Progenitor cell of endocrine pancreas (in vitro differentiated cells): ENCODE data around the gene ENO3. TPM values are rescaled to one million over a fixed set of nuclear protein-coding genes. Genes with fewer than 3 reads are reported as not detected.
"Not testable (repeated sequence)": the region's sequence is repeated elsewhere in the genome, so short reads cannot be mapped to it uniquely, and the experiment has no call there.

Source experiments
- DNase-seq: peaks from one replicate; pipeline ENCODE4 v3.0.0; 2021; ENCODE audit warnings: low spot score; ENCODE audit not compliant: unreplicated experiment
- H3K27ac Mint-ChIP-seq: 2 replicates; pipeline ENCODE4 v1.8.0; 2021; ENCODE audit warnings: mild to moderate bottlenecking, moderate library complexity, mixed read lengths
- H3K27me3 Mint-ChIP-seq: 2 replicates; pipeline ENCODE4 v1.8.0; 2021; ENCODE audit warnings: mixed read lengths
- H3K36me3 Mint-ChIP-seq: 2 replicates; pipeline ENCODE4 v1.8.0; 2022; ENCODE audit warnings: mixed read lengths; ENCODE audit not compliant: insufficient read depth
- H3K4me1 Mint-ChIP-seq: 2 replicates; pipeline ENCODE4 v1.8.0; 2021; ENCODE audit warnings: low read depth, mixed read lengths
- H3K4me3 Mint-ChIP-seq: 2 replicates; pipeline ENCODE4 v1.8.0; 2021; ENCODE audit warnings: low read depth, mild to moderate bottlenecking, moderate library complexity, mixed read lengths
- H3K9me3 Mint-ChIP-seq: 2 replicates; pipeline ENCODE4 v1.8.0; 2021; ENCODE audit warnings: low read depth, mixed read lengths
- CTCF ChIP-seq: fragments of 200-600 bp; sonication (generic); IDR thresholded peaks from one replicate; pipeline ENCODE4 v1.5.0; 2021; ENCODE audit warnings: antibody characterized with exemption, mild to moderate bottlenecking; ENCODE audit not compliant: unreplicated experiment
- total RNA-seq: library from RNA; stranded (reverse); gene quantifications from 2 replicates; pipeline ENCODE4 v1.2.1, GENCODE V29; 2021

The ENO3 gene
- total RNA-seq, 1 donor from 2014 or later: 25.8 TPM

GRCh38 chr17:4908301-4908700, 42.6 kb upstream of the ENO3 start:
- Mint-ChIP-seq H3K27me3 (peaks cover 12% of the 10 kb centered on the region), H3K27ac (no peak overlapping the region), H3K4me3 (no peak overlapping the region), H3K36me3 (no peaks in the 10 kb centered on the region), H3K9me3 (no peaks in the 10 kb centered on the region), H3K4me1 (peaks cover 9% of the 10 kb centered on the region)
- TF ChIP-seq CTCF: no peak
- DNase-seq: no peak

- Mint-ChIP-seq H3K36me3 (no peaks in the 10 kb centered on the region), H3K27me3 (peaks cover 10% of the 10 kb centered on the region), H3K4me3 (no peak overlapping the region), H3K27ac (no peak overlapping the region), H3K9me3 (no peaks in the 10 kb centered on the region), H3K4me1 (peaks cover 5% of the 10 kb centered on the region)
- peak; percentile 73 for DNase-seq
- TF ChIP-seq CTCF: peak; percentile 78
Measured at GRCh38 chr17:4908711-4909496, 42.0 kb upstream of the ENO3 start.

- DNase-seq: no peak
- Mint-ChIP-seq H3K27me3 (no peaks in the 10 kb centered on the region), H3K4me1 (peaks cover 1% of the 10 kb centered on the region), H3K9me3 (no peaks in the 10 kb centered on the region), H3K4me3 (no peak overlapping the region), H3K27ac (no peak overlapping the region), H3K36me3 (no peaks in the 10 kb centered on the region)
- no peak for TF ChIP-seq CTCF
Measured at GRCh38 chr17:4913994-4914393, 36.9 kb upstream of the ENO3 start.

- H3K27me3 Mint-ChIP-seq, H3K9me3 Mint-ChIP-seq, H3K36me3 Mint-ChIP-seq, H3K27ac Mint-ChIP-seq, H3K4me1 Mint-ChIP-seq, DNase-seq, H3K4me3 Mint-ChIP-seq: not testable (repeated sequence)
Measured at GRCh38 chr17:4914551-4914950, 36.4 kb upstream of the ENO3 start.

GRCh38 chr17:4919511-4920047, 31.3 kb upstream of the ENO3 start:
- Mint-ChIP-seq H3K36me3 (no peaks in the 10 kb centered on the region), H3K4me1 (no peaks in the 10 kb centered on the region), H3K9me3 (no peaks in the 10 kb centered on the region), H3K4me3 (no peak overlapping the region), H3K27me3 (peaks cover 4% of the 10 kb centered on the region), H3K27ac (no peak overlapping the region)
- no peak for TF ChIP-seq CTCF
- no peak for DNase-seq
